NCI-H1048 (cell line): ENCODE data around the gene JAGN1.
"Not testable (repeated sequence)": the region's sequence is repeated elsewhere in the genome, so short reads cannot be mapped to it uniquely, and the experiment has no call there.

Experiments used
- DNase-seq: peaks from one replicate; lab custom pipeline; 2025; lab: John Stamatoyannopoulos, UW

The JAGN1 gene

DNA sequence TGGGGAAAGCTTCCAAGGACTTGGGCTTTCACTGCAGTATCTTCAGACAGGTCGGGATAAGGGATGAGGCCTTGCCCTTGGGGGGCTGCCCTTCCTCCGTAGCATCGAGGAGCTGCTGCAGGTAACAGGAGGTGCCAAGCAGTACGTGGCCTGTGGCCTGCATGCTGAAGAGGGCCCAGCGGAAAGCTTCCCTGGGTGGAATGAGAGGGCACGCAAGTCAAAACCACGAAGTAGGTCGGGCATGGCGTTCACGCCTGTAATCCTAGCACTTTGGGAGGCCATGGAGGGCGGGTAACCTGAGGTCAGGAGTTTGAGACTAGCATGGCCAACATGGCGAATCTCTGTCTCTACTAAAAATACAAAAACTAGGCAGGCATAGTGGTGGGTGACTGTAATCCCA, 23.3 kb upstream of the JAGN1 start:
- DNase-seq = no peak

GRCh38 chr3:9869955-9870354, 20.5 kb upstream of the JAGN1 start:
- DNase-seq = no peak

DNA sequence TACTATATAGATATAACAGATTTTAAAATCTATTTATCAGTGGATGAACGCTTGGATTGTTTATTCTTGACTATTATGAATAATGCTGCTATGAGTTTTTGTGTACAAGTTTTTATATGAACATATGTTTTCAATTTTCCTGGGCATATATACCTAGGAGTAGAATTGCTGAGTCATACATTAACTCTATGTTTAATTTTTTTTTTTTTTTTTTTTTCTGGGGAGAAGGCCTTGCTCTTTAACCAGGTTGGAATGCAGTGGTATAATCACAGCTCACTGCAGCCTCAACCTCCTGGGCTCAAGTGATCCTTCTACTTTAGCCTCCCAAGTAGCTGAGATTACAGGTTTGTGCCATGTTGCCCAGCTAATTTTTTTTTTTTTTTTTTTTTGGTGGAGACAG, 19.4 kb upstream of the JAGN1 start:
- no peak for DNase-seq

GRCh38 chr3:9872067-9872466, 18.3 kb upstream of the JAGN1 start:
- not testable (repeated sequence) for DNase-seq

GRCh38 chr3:9875448-9875847, 15.0 kb upstream of the JAGN1 start:
- DNase-seq = no peak

GRCh38 chr3:9876255-9876654, 14.2 kb upstream of the JAGN1 start:
- DNase-seq = not testable (repeated sequence)

- no peak for DNase-seq
These were observed 13.4 kb upstream of the JAGN1 start for GRCh38 chr3:9876991-9877390.

GRCh38 chr3:9878700-9879099, 11.7 kb upstream of the JAGN1 start:
- no peak for DNase-seq

DNA sequence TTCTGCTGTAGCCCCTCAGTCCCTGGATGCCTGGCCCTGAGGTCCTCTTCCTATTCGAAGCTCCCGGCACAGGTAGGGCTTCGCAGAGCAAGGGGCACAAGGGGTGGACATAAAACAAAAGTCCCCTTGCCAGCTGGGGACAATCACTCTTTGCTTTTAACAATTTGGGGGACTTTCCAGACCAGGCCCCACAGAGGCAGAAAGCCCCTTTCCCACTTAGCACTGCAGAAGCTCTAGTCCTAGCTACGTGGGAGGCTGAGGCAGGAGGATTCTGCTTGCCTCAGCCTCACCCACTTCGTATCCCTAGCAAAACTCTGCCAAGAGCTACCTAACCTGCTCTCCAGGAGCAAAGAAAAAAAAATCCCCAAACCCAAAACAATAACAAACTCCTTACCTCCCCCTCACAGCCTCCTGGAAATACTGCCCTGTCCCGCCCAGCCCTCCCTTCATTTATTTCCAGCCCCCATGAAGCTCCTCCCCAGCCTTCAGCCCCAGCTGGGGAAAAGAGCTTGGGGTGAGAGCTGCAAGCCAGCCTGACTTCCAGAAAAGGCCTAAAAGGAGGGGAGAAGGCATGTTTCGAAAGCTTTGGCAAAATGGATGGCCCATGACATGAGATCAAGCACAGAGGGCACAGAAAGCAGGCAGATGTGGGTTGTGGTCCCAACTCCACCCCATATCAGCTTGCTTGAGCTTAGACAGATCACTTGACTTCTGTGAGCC, 10.4 kb upstream of the JAGN1 start, which contains the start of gene CIDEC:
Gene CIDEC, minus strand, starts transcription at position 424 of the 720 bp plus-strand sequence. CDS start 1,767 bp downstream, outside the sequence.
- no peak for DNase-seq

DNA sequence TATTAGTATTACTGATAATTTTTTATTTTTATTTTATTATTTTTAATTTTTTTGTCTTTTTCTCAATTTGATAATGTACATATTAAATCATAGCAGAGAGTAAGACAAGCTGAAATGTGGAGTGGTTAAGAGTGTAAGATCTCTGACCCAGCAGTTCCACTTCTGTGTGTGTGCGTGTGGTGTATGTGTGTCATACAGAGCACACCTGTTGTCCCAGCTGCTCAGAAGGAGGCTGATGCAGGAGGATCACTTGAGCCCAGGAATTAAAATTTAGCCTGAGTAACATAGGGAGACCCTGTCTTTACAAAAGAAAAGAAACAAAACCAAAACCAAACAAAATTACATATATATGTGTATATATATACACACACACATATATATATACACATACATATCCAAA, 9.0 kb upstream of the JAGN1 start:
- no peak for DNase-seq

DNA sequence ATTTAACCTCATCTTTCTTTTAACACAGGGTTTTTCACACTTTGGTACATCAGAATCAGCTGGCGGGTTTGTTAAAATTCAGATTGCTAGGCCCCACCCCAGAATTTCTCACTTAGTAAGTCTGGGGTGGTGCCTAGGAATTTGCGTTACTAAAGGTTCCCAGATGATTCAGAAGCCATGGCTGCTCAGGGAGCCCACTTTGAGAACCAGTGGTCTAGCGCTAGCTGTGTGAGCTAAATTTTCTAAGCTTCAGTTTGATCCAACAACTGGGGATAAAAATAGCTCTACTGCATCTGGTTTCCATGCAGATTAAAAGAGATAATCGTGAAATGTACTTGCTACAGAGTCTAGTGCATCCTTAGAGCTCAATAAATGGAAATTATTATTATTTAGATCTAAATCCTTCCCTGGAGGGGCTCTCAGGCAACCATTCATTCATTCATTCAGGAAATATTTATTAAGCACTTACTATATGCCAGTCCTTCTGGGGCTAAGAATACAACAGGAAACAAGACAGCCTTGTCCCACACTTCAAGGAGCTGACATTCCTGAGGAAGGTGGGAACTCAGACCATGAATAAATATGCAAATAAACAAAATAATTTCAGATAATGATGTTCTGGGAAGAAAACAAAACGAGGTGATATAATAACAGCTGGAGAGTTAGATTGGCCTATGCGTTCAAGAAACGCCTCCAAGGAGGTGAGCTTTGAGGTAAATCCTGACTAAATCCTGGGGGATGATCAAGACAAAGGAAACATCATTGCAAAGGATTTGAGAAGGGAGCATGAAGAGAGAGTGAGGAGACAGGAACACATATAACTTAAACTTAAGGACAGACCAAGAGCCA, 6.5 kb upstream of the JAGN1 start:
- DNase-seq = no peak

DNA sequence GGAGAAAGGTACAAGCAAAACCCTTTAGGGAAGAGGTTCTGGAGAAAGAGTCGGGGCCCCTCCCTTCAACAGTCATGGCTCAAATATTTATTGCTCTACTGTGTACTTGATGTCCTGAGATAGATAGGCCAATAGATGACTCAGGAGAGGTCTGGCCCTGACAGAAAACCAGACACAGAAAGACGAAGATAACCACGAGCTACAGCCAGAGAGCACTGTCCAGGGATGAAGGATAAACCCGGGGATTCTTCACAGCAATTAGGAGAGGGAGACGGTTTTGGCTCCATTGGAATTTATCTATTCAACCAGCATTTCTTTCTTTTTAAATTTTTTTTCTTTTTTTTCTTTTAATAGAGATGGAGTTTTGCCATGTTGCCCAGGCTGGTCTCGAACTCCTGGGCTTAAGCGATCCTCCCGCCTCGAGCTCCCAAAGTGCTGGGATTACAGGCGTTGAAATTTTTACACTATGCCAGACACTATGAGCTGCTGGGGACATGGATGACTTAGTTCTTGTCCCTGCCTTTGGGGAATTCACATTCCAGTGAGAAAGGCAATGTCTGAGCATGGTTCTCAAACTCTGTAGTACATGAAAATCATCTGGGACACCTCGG, 5.8 kb upstream of the JAGN1 start:
- no peak for DNase-seq

GRCh38 chr3:9886328-9886727, 4.1 kb upstream of the JAGN1 start:
- DNase-seq = no peak

- DNase-seq = no peak
These were observed 2.9 kb upstream of the JAGN1 start for GRCh38 chr3:9887480-9887879.

GRCh38 chr3:9888540-9888939, 1.9 kb upstream of the JAGN1 start:
- DNase-seq = no peak

- DNase-seq = no peak
These were observed 1.0 kb upstream of the JAGN1 start for GRCh38 chr3:9889405-9889804.

DNA sequence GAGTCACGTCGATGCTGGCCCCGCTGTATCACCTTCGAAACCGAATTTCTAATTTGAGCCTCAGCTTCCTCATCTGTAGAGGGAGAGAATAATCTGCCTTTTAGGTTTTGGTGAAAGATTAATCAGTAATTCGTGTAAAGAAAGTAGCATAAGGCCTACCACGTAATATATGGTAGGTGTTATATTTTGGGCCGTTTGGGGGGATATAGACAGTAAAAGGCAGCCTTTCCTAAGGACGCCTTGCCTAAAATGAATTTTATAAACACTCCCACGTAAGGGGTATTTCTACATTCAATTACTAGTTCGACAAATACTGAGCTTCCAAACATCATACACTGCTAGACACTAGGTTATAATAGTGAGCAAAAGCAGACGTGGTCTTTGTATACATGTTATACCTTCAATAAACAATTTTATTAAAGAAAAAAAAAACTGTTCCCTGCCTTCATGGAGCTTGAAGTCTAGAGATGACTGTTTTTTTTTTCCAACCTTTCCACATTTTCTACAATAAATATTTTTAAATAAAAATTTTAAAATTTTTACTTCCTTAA, 737 bp downstream of the JAGN1 start:
- no peak for DNase-seq

GRCh38 chr3:9893739-9894138, 3.3 kb downstream of the JAGN1 start:
- no peak for DNase-seq

DNA sequence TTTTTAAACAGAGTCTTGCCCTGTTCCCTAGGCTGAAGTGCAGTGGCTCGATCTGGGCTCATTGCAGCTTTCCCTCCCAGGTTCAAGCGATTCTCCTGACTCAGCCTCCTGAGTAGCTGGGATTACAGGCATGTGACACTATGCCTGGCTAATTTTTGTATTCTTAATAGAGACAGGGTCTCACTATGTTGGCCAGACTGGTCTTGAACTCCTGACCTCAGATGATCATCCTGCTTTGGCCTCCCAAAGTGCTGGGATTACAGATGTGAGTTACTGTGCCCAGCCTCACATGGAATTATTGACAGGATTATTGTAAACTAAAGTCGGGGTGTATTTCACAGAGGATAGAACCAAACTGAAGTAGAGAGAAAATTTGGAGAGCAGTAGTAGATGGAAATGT, 5.3 kb downstream of the JAGN1 start:
- DNase-seq = not testable (repeated sequence)

GRCh38 chr3:9896755-9897407, 6.5 kb downstream of the JAGN1 start:
- not testable (repeated sequence) for DNase-seq

GRCh38 chr3:9897408-9898372, 7.3 kb downstream of the JAGN1 start:
- DNase-seq = no peak
